Testis (tissue), 3 donors: ENCODE data around the gene CDH4. TPM values are rescaled to one million over a fixed set of nuclear protein-coding genes. Genes with fewer than 3 reads are reported as not detected.

Experiments
- DNase-seq: peaks from one replicate; pipeline ENCODE4 v3.0.0-alpha.2; 2019
- H3K27ac ChIP-seq, 2 donors: fragments of 200-600 bp; sonication (generic); one replicate each; pipeline ENCODE4 v1.5.1; 2019
- H3K27me3 ChIP-seq: fragments of 200-600 bp; sonication (generic); one replicate; pipeline ENCODE4 v1.5.1; 2019
- H3K36me3 ChIP-seq: fragments of 200-600 bp; sonication (generic); one replicate; pipeline ENCODE4 v1.5.1; 2017; ENCODE audit warnings: low read depth; ENCODE audit errors: missing control alignments
- H3K4me1 ChIP-seq: fragments of 200-600 bp; sonication (generic); one replicate; pipeline ENCODE4 v1.5.1; 2019
- H3K4me3 ChIP-seq, 2 donors: fragments of 200-600 bp; sonication (generic); one replicate each; pipeline ENCODE4 v1.5.1; 2017 to 2019
- H3K9me3 ChIP-seq: fragments of 200-600 bp; sonication (generic); one replicate; pipeline ENCODE4 v1.5.1; 2017
- CTCF ChIP-seq, 3 experiments: fragments of 450-650 bp in 2 of 3; fragments of 200-600 bp in 1 of 3; sonication (generic) in 1 of 3; IDR thresholded peaks; one replicate each; pipeline ENCODE4 v1.5.1; 2016 to 2019; ENCODE audit warnings: antibody characterized with exemption in 3 of 3, mild to moderate bottlenecking in 2 of 3, moderate library complexity in 1 of 3
- POLR2A ChIP-seq: fragments of 450-650 bp; IDR thresholded peaks from one replicate; pipeline ENCODE4 v1.6.1; 2017; ENCODE audit warnings: antibody characterized with exemption, mild to moderate bottlenecking, moderate library complexity
- WGBS, 2 donors: methylation state at CpG; one replicate each; pipeline ENCODE4 v1.1.5; 2018; 5-methylcytosine and 5-hydroxymethylcytosine counted together
- intact Hi-C: fragments of 100-400 bp; cut with DNase I; formaldehyde crosslinking; loops from one replicate; pipeline ENCODE4 v1.15.1; 2023; ENCODE audit warnings: low total_unique reads
- polyA plus RNA-seq: library from polyadenylated mRNA; stranded (reverse); fragments of 350-450 nt; fragmentation: Illumina TruSeq; extraction: RNeasy Lipid Tissue Mini Kit (QIAGEN cat#74804); gene quantifications from one replicate; pipeline ENCODE4 v1.2.3, GENCODE V29; 2014; ENCODE audit warnings: low read depth, low replicate concordance; ENCODE audit not compliant: insufficient read depth
- total RNA-seq, 2 donors: library from RNA; depleted of rRNA; stranded (reverse); fragments of >200 nt; gene quantifications; one replicate each; pipeline ENCODE4 v1.2.3, GENCODE V29; 2016

CDH4 gene
- total and polyA plus RNA-seq, 3 donors from 2014 or later, result 1.4 to 3.3 (median 1.9) TPM

GRCh38 chr20:61856626-61857413, 604.8 kb downstream of the CDH4 start:
- intact Hi-C loops, result no loop called here
- Histone ChIP-seq H3K27me3 (no peaks in the 10 kb centered on the region), H3K4me1 (no peaks in the 10 kb centered on the region), H3K27ac (no peak overlapping the region), H3K4me3 (no peak overlapping the region), H3K36me3 (no peaks in the 10 kb centered on the region), H3K9me3 (no peaks in the 10 kb centered on the region)
- WGBS, 2 donors, result 88 to 94% methylated on average over 12 to 31 of the region's 31 CpGs
- TF ChIP-seq CTCF (IDR thresholded peaks at IDR 0.05), result no peak
- no peak for TF ChIP-seq POLR2A
- DNase-seq, result no peak

- no peak for DNase-seq
- intact Hi-C loops, result no loop called here
- no peaks in the 10 kb centered on the region for H3K27me3 ChIP-seq
- no peaks in the 10 kb centered on the region for H3K36me3 ChIP-seq
- H3K27ac ChIP-seq, result no peak overlapping the region
- H3K4me1 ChIP-seq, result no peaks in the 10 kb centered on the region
- TF ChIP-seq POLR2A (no peak), CTCF (IDR thresholded peaks at IDR 0.05) (no peak)
- no peak overlapping the region for H3K4me3 ChIP-seq
- WGBS, 2 donors, result 89 to 90% methylated on average over 10 of the region's 10 CpGs
- no peaks in the 10 kb centered on the region for H3K9me3 ChIP-seq
Measured at GRCh38 chr20:61857414-61857775, 605.3 kb downstream of the CDH4 start.

- WGBS, 2 donors, result 88 to 100% methylated on average over 1 of the region's 1 CpG
- no peaks in the 10 kb centered on the region for H3K9me3 ChIP-seq
- no peak for DNase-seq
- H3K27ac ChIP-seq, result no peak overlapping the region
- no peaks in the 10 kb centered on the region for H3K4me1 ChIP-seq
- no peaks in the 10 kb centered on the region for H3K27me3 ChIP-seq
- TF ChIP-seq POLR2A, result no peak
- no peak for TF ChIP-seq CTCF (IDR thresholded peaks at IDR 0.05)
- intact Hi-C loops, result no loop called here
- H3K4me3 ChIP-seq, result no peak overlapping the region
- no peaks in the 10 kb centered on the region for H3K36me3 ChIP-seq
Measured at GRCh38 chr20:61857884-61858283, 605.8 kb downstream of the CDH4 start.

- WGBS, 2 donors, result 81 to 82% methylated on average over 13 of the region's 13 CpGs
- intact Hi-C loops, result no loop called here
Measured at GRCh38 chr20:61859767-61860166, 607.7 kb downstream of the CDH4 start.

More at GRCh38 chr20:61859767-61860166, 607.7 kb downstream of the CDH4 start:
- no peak overlapping the region for H3K27ac ChIP-seq
- TF ChIP-seq POLR2A (no peak), CTCF (IDR thresholded peaks at IDR 0.05) (no peak)
- no peaks in the 10 kb centered on the region for H3K36me3 ChIP-seq
- no peaks in the 10 kb centered on the region for H3K9me3 ChIP-seq
- DNase-seq, result no peak
- no peak overlapping the region for H3K4me3 ChIP-seq
- no peaks in the 10 kb centered on the region for H3K4me1 ChIP-seq
- no peaks in the 10 kb centered on the region for H3K27me3 ChIP-seq
